NOMO-1 (cell line): ENCODE results near the gene SBDS.

Source experiments
- DNase-seq, 2 experiments: peaks; one replicate each; lab custom pipeline; 2025; ENCODE audit not compliant: unreplicated experiment in 2 of 2; lab: John Stamatoyannopoulos, UW

SBDS gene

DNA sequence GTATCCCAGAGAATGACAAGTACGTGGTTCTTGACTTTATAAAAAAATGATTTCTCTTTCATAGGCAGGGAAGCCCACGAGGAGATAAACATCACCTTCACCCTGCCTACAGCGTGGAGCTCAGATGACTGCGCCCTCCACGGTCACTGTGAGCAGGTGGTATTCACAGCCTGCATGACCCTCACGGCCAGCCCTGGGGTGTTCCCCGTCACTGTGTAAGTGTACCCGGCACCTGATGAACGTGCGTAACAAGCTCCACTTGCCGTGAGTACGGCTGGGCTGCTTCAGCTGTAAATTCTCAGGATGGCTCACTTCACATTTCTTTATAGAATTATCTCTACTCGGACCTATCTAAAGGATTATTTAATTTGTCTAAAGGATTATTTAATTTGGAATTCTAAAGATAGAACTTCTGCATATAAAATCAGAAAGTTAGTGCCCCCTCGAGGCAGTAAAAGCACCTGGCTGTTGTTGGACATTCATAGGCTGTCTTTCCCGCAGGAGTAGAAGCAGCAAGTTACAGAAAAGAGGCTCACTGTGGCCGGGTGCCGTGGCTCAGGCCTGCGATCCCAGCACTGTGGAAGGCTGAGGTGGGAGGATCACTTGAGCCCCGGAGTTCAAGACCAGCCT is 46.8 kb downstream of the SBDS start:
- no peak for DNase-seq

DNA sequence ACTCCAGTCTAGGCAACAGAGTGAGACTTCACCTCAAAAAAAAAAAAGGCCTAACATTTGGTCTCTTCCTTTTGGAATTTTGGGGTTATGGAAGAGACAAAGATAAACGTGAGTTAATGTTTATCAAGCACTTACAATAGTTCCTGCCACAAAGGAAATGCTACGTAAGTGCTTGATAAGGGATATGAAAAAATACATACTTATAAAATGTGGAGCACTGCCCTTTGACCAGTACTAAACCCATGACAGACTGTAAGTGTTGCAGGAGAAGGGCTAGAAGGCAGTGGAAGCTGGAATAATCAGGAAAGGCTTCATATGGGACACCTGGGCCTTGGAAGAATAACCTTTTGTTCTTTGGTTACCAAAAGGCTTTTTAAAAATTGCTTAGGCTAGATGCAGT is 48.8 kb downstream of the SBDS start:
- DNase-seq = no peak

DNA sequence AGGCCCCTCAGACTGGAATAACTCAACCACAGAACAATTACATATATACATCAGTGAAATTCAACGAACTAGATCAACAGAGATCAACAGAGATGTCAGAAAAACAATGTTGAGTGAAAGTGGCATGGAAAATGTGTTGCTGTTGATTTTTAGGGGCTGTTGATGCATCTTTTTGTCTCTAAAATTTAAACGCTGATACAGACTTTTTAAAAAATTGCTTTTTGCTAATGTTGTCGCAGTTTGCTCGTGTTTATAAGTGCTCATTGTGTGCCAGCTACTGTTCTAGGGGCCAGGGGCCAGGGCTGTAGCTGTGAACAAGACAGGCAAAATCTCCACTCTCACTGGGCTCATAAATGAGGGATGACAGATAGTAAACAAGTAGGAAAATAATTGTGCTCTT is 56.1 kb downstream of the SBDS start:
- no peak for DNase-seq

DNA sequence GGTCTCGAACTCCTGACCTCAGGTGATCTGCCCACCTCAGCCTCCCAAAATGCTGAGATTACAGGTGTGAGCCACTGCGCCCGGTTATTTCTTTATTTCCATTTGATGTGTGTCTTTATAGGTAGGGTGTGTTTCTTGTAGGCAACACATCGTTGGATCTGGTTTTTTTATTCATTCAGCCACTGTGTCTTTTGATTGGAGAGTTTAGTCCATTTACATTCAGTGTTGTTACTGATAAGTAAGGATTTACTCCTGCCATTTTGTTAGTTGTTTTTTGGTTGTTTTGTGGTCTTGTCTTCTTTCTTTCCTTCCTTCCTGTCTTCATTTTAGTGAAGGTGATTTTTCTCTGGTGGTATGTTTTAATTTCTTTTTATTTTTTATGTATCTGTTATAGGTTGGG is 57.4 kb downstream of the SBDS start:
- DNase-seq = no peak
